ENCODE measurements around the gene CUL3. TPM values are rescaled to one million over a fixed set of nuclear protein-coding genes. Genes with fewer than 3 reads are reported as not detected.
"Not testable (repeated sequence)": the region's sequence is repeated elsewhere in the genome, so short reads cannot be mapped to it uniquely, and the experiment has no call there.

CUL3 gene
- total RNA-seq, 2 experiments from 2014 or later: 50.6 to 155 TPM

DNA sequence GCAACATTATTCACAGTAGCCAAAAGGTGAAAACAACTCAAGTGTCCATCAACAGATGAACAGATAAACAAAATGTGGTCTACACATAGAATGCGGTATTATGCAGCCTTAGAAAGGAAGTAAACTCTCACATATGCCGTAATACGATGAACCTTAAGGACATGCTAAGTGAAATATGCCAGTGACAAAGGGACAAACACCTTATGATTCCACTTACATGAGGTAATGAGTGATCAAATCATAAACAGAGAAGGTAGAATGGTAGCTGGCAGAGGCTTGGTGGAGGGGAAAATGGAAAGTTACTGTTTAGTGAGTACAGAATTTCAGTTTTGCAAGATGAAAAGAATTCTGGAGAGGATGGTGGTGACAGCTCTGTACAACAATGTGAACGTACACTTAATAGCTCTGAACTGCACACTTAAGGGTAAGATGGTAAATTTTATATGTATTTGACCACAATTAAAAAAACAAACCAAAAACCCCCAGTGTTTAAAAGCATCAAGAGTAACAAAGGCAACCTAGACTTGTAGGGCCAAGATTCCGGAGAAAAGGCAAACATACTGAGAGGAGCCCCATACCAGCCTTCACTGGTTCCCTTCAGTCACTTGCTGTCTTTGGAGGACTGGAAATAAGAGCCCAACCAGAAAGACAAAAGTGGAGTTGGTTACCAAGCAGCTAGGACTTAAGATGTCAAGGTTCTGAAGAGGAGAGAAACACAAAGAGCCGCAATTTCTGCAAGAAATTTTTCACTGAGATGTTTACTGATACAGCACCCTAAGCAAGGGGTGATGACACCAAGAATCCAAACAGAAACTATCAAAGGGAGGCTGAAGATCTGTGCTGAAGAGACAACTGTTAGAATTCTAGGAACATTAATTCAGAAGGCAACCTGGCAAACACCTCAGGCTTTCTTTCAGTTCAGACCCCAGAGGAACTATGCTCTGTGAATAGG, 61.3 kb downstream of the CUL3 start:
- ChIA-PET POLR2A (interaction anchor here (0.6 to 6.5 kb wide), 24 partner anchors 8 to 167 kb away, joined by 3 to 48 read pairs (median 6); partner anchors contain the start of gene CUL3), CTCF (ENCODE audit: unreplicated experiment) (interaction anchor here (1.1 kb wide), 1 partner anchor 55 kb away, joined by 3 read pairs; no protein-coding TSS in a partner anchor)
- Histone ChIP-seq H3K4me3 (ENCODE audit: low read depth, low read length, poor library complexity, severe bottlenecking) (peak overlapping the region; percentile 51), H3K4me1 (ENCODE audit: insufficient read depth, low read length, poor library complexity, severe bottlenecking) (peaks cover 96% of the 10 kb centered on the region), H2AFZ (ENCODE audit: low read length) (no peak overlapping the region), H3K9me3 (ENCODE audit: low read length) (no peaks in the 10 kb centered on the region), H3K4me2 (ENCODE audit: low read length) (peak overlapping the region; percentile 80), H3K27ac (ENCODE audit: low read depth, low read length, poor library complexity, severe bottlenecking) (peak overlapping the region; percentile 97), H3K36me3 (ENCODE audit: insufficient read depth, low read length) (peaks cover 19% of the 10 kb centered on the region), H3K79me2 (ENCODE audit: insufficient read depth, low read depth, low read length) (peaks cover 100% of the 10 kb centered on the region), H4K20me1 (ENCODE audit: insufficient read depth, low read length) (0 out of 2 replicates have a peak, but pooled peaks cover 5% of the 10 kb centered on the region), H3K9me2 (ENCODE audit: insufficient read depth, low read length) (no peaks in the 10 kb centered on the region)
- TF ChIP-seq, protein P1, sequence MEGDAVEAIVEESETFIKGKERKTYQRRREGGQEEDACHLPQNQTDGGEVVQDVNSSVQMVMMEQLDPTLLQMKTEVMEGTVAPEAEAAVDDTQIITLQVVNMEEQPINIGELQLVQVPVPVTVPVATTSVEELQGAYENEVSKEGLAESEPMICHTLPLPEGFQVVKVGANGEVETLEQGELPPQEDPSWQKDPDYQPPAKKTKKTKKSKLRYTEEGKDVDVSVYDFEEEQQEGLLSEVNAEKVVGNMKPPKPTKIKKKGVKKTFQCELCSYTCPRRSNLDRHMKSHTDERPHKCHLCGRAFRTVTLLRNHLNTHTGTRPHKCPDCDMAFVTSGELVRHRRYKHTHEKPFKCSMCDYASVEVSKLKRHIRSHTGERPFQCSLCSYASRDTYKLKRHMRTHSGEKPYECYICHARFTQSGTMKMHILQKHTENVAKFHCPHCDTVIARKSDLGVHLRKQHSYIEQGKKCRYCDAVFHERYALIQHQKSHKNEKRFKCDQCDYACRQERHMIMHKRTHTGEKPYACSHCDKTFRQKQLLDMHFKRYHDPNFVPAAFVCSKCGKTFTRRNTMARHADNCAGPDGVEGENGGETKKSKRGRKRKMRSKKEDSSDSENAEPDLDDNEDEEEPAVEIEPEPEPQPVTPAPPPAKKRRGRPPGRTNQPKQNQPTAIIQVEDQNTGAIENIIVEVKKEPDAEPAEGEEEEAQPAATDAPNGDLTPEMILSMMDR (conservative IDR thresholded peaks at IDR 0.05; ENCODE audit: low read length): no peak
- TF ChIP-seq EZH2phosphoT487 (IDR thresholded peaks at IDR 0.05; ENCODE audit: borderline replicate concordance, low read depth, low read length): no peak
- intact Hi-C loops (cut with micrococcal nuclease; ENCODE audit: unreplicated experiment): loop anchor here (1.0 to 5.0 kb wide), 2 partner anchors 61 to 218 kb away; partner anchors contain the start of gene CUL3
- no TSS peak for BruUV-seq (replicated peaks)
- DNase-seq (ENCODE audit: low spot score): peak; percentile 46

- POLR2A ChIA-PET: interaction anchor here (0.7 to 6.5 kb wide), 13 partner anchors 11 to 243 kb away, joined by 3 to 48 read pairs (median 9); partner anchors contain the start of gene CUL3
- peak overlapping the region; percentile 80 for H3K4me2 ChIP-seq (ENCODE audit: low read length)
- BruUV-seq (replicated peaks): not testable (repeated sequence)
These were observed 62.7 kb downstream of the CUL3 start for GRCh38 chr2:224522483-224522882.

GRCh38 chr2:224520064-224520463, 65.1 kb downstream of the CUL3 start:
- H3K4me3 ChIP-seq (ENCODE audit: low read depth, low read length, poor library complexity, severe bottlenecking): peak overlapping the region; percentile 64
- no peaks in the 10 kb centered on the region for H3K9me3 ChIP-seq (ENCODE audit: low read length)
- no peaks in the 10 kb centered on the region for H3K9me2 ChIP-seq (ENCODE audit: insufficient read depth, low read length)
- no peak for TF ChIP-seq EZH2phosphoT487 (IDR thresholded peaks at IDR 0.05; ENCODE audit: borderline replicate concordance, low read depth, low read length)
- TF ChIP-seq, protein P1 (conservative IDR thresholded peaks at IDR 0.05; ENCODE audit: low read length): no peak
- no peak overlapping the region for H2AFZ ChIP-seq (ENCODE audit: low read length)
- H4K20me1 ChIP-seq (ENCODE audit: insufficient read depth, low read length): no peaks in the 10 kb centered on the region
- H3K4me1 ChIP-seq (ENCODE audit: insufficient read depth, low read length, poor library complexity, severe bottlenecking): peaks cover 81% of the 10 kb centered on the region
- H3K4me2 ChIP-seq (ENCODE audit: low read length): peak overlapping the region; percentile 80
- DNase-seq (ENCODE audit: low spot score): peak; percentile 33
- peaks cover 100% of the 10 kb centered on the region for H3K79me2 ChIP-seq (ENCODE audit: insufficient read depth, low read depth, low read length)
- ChIA-PET POLR2A (interaction anchor here (0.6 to 6.5 kb wide), 19 partner anchors 9 to 1528 kb away, joined by 3 to 48 read pairs (median 6); partner anchors contain the start of gene CUL3), CTCF (ENCODE audit: unreplicated experiment) (interaction anchor here (1.0 to 2.1 kb wide), 2 partner anchors 22 to 23 kb away, joined by 3 to 6 read pairs; no protein-coding TSS in a partner anchor)
- peak overlapping the region; percentile 97 for H3K27ac ChIP-seq (ENCODE audit: low read depth, low read length, poor library complexity, severe bottlenecking)
- peaks cover 27% of the 10 kb centered on the region for H3K36me3 ChIP-seq (ENCODE audit: insufficient read depth, low read length)
- no TSS peak for BruUV-seq (replicated peaks)
- intact Hi-C loops (cut with micrococcal nuclease; ENCODE audit: unreplicated experiment): loop anchor here (5.0 kb wide), 1 partner anchor 222 kb away; no protein-coding TSS in a partner anchor

More at GRCh38 chr2:224522483-224522882, 62.7 kb downstream of the CUL3 start:
- H3K4me3 ChIP-seq (ENCODE audit: low read depth, low read length, poor library complexity, severe bottlenecking); DNase-seq (ENCODE audit: low spot score); CTCF ChIA-PET (ENCODE audit: unreplicated experiment); H4K20me1 ChIP-seq (ENCODE audit: insufficient read depth, low read length); H2AFZ ChIP-seq (ENCODE audit: low read length); H3K9me2 ChIP-seq (ENCODE audit: insufficient read depth, low read length); H3K9me3 ChIP-seq (ENCODE audit: low read length): not testable (repeated sequence)
- Histone ChIP-seq H3K27ac (ENCODE audit: low read depth, low read length, poor library complexity, severe bottlenecking) (peak overlapping the region; percentile 97), H3K79me2 (ENCODE audit: insufficient read depth, low read depth, low read length) (peaks cover 100% of the 10 kb centered on the region), H3K4me1 (ENCODE audit: insufficient read depth, low read length, poor library complexity, severe bottlenecking) (peaks cover 98% of the 10 kb centered on the region), H3K36me3 (ENCODE audit: insufficient read depth, low read length) (peaks cover 12% of the 10 kb centered on the region)
- intact Hi-C loops (cut with micrococcal nuclease; ENCODE audit: unreplicated experiment): loop anchor here (5.0 kb wide), 1 partner anchor 220 kb away; no protein-coding TSS in a partner anchor
